Left hindlimb (tissue), 1 donor: ENCODE measurements around the gene COL1A1.
A peak's percentile ranks its signal among the peaks of the same experiment; 100 is the strongest.

Experiments
- DNase-seq: peaks from one replicate; pipeline ENCODE4 v3.0.0-alpha.2; 2018

COL1A1 gene

GRCh38 chr17:50171371-50172071, 29.9 kb downstream of the COL1A1 start:
- peak; percentile 44 for DNase-seq

- DNase-seq = peak; percentile 29
Observed at GRCh38 chr17:50170662-50171370, 30.6 kb downstream of the COL1A1 start.

- peak; percentile 40 for DNase-seq
Observed at GRCh38 chr17:50169881-50170459, 31.5 kb downstream of the COL1A1 start.

- peak; percentile 83 for DNase-seq
Observed at GRCh38 chr17:50169121-50169764, 32.2 kb downstream of the COL1A1 start.

GRCh38 chr17:50168319-50168718, 33.1 kb downstream of the COL1A1 start:
- DNase-seq = peak; percentile 31

GRCh38 chr17:50167371-50167770, 34.1 kb downstream of the COL1A1 start:
- peak; percentile 39 for DNase-seq

GRCh38 chr17:50166518-50167181, 34.8 kb downstream of the COL1A1 start:
- peak; percentile 32 for DNase-seq

GRCh38 chr17:50165867-50166517, 35.4 kb downstream of the COL1A1 start, which contains the start of gene SGCA:
Gene SGCA (plus strand): TSS chr17:50166005. CDS start chr17:50166041, 36 bp downstream.
- peak; percentile 75 for DNase-seq

- DNase-seq = no peak
Observed at GRCh38 chr17:50165466-50165865, 36.0 kb downstream of the COL1A1 start.

- DNase-seq = peak; percentile 23
Observed at GRCh38 chr17:50165066-50165465, 36.4 kb downstream of the COL1A1 start.

GRCh38 chr17:50164697-50164988, 36.8 kb downstream of the COL1A1 start:
- no peak for DNase-seq

- DNase-seq = peak; percentile 29
Observed at GRCh38 chr17:50163843-50164696, 37.4 kb downstream of the COL1A1 start.

- DNase-seq = peak; percentile 13
Observed at GRCh38 chr17:50162466-50163254, 38.8 kb downstream of the COL1A1 start.

GRCh38 chr17:50161911-50162288, 39.5 kb downstream of the COL1A1 start:
- DNase-seq = no peak

- DNase-seq = peak; percentile 96
Observed at GRCh38 chr17:50161023-50161910, 40.2 kb downstream of the COL1A1 start.

GRCh38 chr17:50157891-50158290, 43.5 kb downstream of the COL1A1 start:
- DNase-seq = peak; percentile 10

- DNase-seq = peak; percentile 79
Observed at GRCh38 chr17:50155115-50155819, 46.2 kb downstream of the COL1A1 start.

GRCh38 chr17:50154604-50155003, 46.8 kb downstream of the COL1A1 start:
- no peak for DNase-seq
